GM21717 (cell line): ENCODE results near the gene ANKS4B.
"Not testable (repeated sequence)": the region's sequence is repeated elsewhere in the genome, so short reads cannot be mapped to it uniquely, and the experiment has no call there.

Source experiments
- ATAC-seq: cut with Tn5 transposase; IDR thresholded peaks from one replicate; pipeline ENCODE4 v1.9.1; 2021; ENCODE audit warnings: mild to moderate bottlenecking, moderate library complexity; ENCODE audit not compliant: unreplicated experiment

Gene ANKS4B

GRCh38 chr16:21233521-21234150 is at the start of gene ANKS4B:
ANKS4B (plus strand) TSS chr16:21233699; CDS start chr16:21233738, 39 bp downstream.
- ATAC-seq = no peak

GRCh38 chr16:21183995-21184394 is 49.5 kb upstream of the ANKS4B start:
- no peak for ATAC-seq

GRCh38 chr16:21184834-21185233 is 48.7 kb upstream of the ANKS4B start:
- ATAC-seq = no peak

GRCh38 chr16:21185659-21186325 is 47.7 kb upstream of the ANKS4B start:
- no peak for ATAC-seq

- no peak for ATAC-seq
Measured at GRCh38 chr16:21186326-21186691, 47.2 kb upstream of the ANKS4B start.

GRCh38 chr16:21189311-21189710 is 44.2 kb upstream of the ANKS4B start:
- no peak for ATAC-seq

- no peak for ATAC-seq
Measured at GRCh38 chr16:21190013-21190412, 43.5 kb upstream of the ANKS4B start.

- ATAC-seq = no peak
Measured at GRCh38 chr16:21190599-21190998, 42.9 kb upstream of the ANKS4B start.

GRCh38 chr16:21192991-21193390 is 40.5 kb upstream of the ANKS4B start:
- no peak for ATAC-seq

GRCh38 chr16:21194771-21195301 is 38.7 kb upstream of the ANKS4B start:
- no peak for ATAC-seq

- not testable (repeated sequence) for ATAC-seq
Measured at GRCh38 chr16:21195330-21195729, 38.2 kb upstream of the ANKS4B start.

- no peak for ATAC-seq
Measured at GRCh38 chr16:21197112-21197511, 36.4 kb upstream of the ANKS4B start.

- no peak for ATAC-seq
Measured at GRCh38 chr16:21197621-21198020, 35.9 kb upstream of the ANKS4B start.

- ATAC-seq = no peak
Measured at GRCh38 chr16:21199607-21200218, 33.8 kb upstream of the ANKS4B start.

- no peak for ATAC-seq
Measured at GRCh38 chr16:21203155-21203797, 30.2 kb upstream of the ANKS4B start.

GRCh38 chr16:21205303-21205702 is 28.2 kb upstream of the ANKS4B start:
- ATAC-seq = no peak

GRCh38 chr16:21206550-21206949 is 26.9 kb upstream of the ANKS4B start:
- no peak for ATAC-seq

- no peak for ATAC-seq
Measured at GRCh38 chr16:21208446-21209230, 24.9 kb upstream of the ANKS4B start.

- no peak for ATAC-seq
Measured at GRCh38 chr16:21211486-21211885, 22.0 kb upstream of the ANKS4B start, which contains the start of gene ZP2. ZP2 (minus strand) TSS chr16:21211574; CDS start chr16:21211547, 27 bp downstream.

- ATAC-seq = no peak
Measured at GRCh38 chr16:21214086-21214485, 19.4 kb upstream of the ANKS4B start.

GRCh38 chr16:21217121-21217520 is 16.4 kb upstream of the ANKS4B start:
- no peak for ATAC-seq
